HG02571 (cell line): ENCODE data around the gene PRKCA.

Experiments used
- ATAC-seq: cut with Tn5 transposase; IDR thresholded peaks from one replicate; pipeline ENCODE4 v1.9.1; 2021; ENCODE audit warnings: mild to moderate bottlenecking, moderate library complexity; ENCODE audit not compliant: unreplicated experiment

PRKCA gene

GRCh38 chr17:66406701-66407644 is 104.6 kb downstream of the PRKCA start:
- ATAC-seq = no peak

- no peak for ATAC-seq
Measured at GRCh38 chr17:66407864-66408263, 105.5 kb downstream of the PRKCA start.

DNA sequence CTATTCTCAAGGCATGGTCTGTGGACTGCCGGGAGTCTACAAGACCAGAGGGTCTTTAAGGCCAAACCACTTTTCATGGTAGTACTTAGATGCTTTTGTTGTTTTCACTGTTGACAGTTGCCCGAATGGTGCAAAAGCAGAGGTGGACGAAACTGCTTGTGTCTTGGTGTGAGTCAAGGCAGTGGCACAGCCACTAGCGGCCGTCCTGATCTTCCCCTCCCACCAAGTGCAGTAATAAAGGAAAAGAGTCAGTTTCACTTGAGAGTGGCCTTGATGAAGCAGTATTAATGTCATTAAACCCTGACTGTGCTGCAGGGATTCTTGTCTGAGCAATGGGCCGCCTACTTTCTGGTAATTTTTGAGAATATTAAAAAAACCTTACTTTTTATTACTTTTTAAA is 109.1 kb downstream of the PRKCA start:
- ATAC-seq = no peak

GRCh38 chr17:66412857-66413558 is 110.6 kb downstream of the PRKCA start:
- no peak for ATAC-seq

DNA sequence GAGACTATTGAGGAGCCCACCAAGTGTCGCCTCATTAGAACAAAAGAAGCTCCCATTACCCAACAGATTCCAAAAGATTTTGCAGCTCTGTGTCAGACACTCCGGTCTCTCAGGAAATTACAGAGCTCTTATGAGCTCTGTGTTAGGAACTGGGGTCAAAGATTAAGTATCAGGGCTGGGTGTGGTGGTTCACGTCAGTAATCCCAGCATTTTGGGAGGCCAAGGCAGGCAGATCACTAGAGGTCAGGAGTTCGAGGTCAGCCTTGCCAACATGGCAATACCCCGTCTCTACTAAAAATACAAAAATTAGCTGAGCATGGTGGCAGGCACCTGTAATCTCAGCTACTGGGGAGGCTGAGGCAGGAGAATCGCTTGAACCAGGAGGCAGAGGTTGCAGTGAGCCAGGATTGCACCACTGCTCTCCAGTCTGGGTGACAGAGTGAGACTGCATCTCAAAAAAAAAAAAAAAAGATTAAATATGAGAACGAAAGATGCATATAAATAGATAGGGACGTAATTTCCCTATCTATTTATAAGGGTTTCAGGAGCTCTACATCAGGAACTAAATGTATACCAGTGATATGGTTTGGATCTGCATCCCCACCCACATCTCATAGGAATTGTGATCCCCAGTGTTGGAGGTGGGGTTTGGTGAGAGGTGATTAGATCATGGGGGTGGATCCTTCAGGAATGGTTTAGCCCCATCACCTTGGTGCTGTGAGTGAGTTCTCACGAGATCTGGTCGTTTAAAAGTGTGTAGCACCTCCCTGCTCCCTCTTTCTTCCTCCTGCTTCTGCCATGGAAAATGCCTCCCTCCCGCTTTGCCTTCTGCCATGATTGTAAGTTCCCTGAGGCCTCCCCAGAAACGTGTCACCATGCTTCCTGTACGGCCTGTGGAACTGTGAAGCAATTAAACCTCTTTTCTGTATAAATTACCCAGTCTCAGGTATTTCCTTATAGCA is 111.4 kb downstream of the PRKCA start:
- ATAC-seq = no peak

GRCh38 chr17:66414561-66415175 is 112.3 kb downstream of the PRKCA start:
- no peak for ATAC-seq

- ATAC-seq = no peak
Measured at GRCh38 chr17:66415366-66416206, 113.2 kb downstream of the PRKCA start.

DNA sequence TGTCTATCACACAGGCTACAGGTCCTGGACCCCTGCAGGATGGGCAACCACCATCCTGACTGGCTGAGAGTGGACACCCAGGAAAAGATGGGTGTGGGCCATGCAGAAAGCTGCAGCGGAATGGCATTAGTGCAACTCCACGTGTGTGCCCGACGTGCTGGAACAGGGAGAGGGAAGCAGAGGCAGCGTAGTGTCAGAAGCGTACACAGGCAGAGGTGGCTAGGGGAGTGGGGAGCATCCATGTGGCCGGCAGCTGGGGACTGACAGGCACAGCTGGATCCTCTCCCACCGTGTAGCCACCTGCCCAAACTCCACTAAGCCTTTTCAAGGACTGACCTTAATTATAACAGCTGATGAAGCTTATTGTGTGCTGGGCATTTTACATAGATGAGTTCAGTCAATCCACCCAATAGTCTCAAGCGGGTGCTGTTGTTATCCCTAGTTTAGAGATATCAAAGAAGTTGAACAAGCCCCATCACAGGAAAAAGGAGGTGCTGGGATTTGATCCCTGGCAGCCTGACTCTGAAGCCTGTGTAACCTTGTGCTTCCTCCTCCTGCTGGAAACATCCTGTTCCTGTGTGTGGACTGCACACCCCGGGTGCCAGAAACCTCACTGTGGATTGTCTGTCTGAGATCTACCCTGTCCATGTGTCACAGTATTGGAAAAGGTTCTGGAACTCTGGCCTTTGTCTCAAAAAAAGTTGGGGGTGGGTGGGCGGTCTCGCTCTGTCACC is 114.0 kb downstream of the PRKCA start:
- no peak for ATAC-seq

GRCh38 chr17:66417300-66417719 is 114.9 kb downstream of the PRKCA start:
- ATAC-seq = no peak

DNA sequence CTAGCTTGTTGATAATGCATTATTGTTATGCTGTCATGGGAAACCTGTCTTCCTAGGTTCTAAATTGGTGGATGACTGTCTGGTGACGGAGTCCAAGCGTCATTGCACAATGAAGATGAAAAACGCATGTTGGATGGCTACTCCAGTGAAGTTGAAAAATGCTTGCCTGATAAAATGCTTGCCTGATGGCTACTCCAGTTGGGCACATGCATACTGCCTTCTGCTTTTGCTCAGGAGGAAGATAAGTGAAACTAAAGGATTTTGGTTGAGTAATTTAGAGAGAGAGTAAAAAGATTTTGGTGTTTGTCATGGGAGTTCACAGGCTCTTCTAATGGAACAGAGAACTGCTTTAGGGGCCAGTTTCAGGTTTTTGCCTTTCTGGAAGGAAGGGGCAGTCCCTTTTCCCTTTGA is 118.6 kb downstream of the PRKCA start:
- ATAC-seq = no peak

DNA sequence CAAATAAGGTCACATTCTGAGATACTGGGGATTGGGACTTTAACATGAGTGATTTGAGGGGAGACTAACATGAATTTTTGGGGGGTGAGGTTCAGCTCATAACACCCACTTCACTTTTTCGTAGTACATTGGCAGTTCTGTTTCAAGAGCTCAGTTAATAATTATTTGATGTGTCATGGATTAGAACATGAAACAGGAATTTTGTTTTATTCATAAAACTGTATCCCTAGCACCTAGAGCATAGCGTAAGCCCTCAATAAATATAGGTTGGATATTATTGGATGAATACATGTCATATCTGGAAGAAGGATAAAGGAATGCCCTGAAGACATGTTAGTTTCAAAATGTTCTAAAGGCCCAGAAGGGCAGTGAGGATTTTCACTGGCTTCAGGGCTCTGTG is 119.8 kb downstream of the PRKCA start:
- ATAC-seq = no peak

DNA sequence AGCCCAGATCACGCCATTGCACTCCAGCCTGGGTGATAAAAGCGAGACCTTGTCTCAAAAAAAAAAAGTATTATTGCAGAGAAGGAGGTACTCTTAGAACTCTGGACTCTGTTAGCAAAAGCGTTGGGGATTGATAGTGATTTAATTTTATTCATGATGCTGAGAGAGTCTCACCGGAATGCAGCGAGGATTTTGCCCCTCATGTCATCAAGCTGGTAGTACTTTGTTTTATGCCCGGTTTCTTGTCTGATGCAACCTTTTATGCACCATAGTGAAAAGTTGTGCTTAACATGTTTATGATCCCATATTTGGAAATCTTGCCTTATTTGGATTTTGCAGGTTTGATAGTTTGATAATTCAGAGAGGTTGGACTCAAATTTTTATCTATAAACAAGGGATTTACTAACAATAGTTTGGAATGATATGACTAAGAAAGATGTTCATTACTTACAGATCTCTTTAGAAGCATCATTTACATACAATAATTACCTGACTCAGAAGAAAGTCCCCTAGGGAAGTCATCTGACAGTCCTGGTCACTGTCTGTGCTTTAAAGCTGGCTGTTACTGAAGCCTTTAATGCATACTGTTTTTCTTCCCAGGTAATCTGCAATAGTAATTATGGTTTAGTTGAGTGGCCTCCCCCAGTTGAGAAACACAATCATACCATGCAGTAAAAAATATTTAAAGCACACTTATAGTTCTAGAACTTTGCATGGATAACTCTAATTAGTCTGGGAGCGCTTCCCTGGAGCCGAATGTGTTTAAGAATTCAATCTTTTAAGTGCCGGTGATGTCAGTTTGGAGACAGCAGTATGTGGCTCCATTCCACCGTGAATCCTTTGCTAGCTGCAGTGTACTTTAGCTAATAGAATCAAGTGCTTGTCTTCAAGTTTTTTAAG is 120.9 kb downstream of the PRKCA start:
- ATAC-seq = no peak

- no peak for ATAC-seq
Measured at GRCh38 chr17:66425756-66426396, 123.5 kb downstream of the PRKCA start.

GRCh38 chr17:66426397-66427033 is 124.1 kb downstream of the PRKCA start:
- ATAC-seq = no peak

DNA sequence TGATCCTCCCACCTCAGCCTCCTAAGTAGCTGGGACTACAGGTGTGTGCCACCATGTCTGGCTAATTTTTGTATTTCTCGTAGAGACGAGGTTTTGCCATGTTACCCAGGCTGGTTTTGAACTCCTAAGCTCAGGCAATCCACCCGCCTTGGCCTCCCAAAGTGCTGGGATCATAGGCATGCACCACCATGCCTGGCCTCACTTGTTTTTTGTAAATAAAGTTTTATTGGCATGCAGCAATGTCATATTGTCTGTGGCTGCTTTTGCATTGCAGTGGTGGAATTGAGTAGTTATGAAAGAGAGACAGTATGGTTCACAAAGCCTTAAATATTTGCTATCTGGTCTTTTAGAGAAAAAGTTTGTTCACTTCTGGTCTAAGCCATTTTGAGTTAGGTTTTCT is 124.7 kb downstream of the PRKCA start:
- no peak for ATAC-seq

GRCh38 chr17:66429680-66430079 is 127.3 kb downstream of the PRKCA start:
- ATAC-seq = no peak
